Measurements from ENCODE around the gene KCNT1.

- TF ChIP-seq CTCF (IDR thresholded peaks at IDR 0.05; ENCODE audit: low read depth, low read length) (no peak), EZH2phosphoT487 (IDR thresholded peaks at IDR 0.05; ENCODE audit: low read depth) (no peak)
These were observed 14.1 kb downstream of the KCNT1 start for GRCh38 chr9:135716045-135716444.

All from OCI-LY3 (cell line).